BE2C (cell line): ENCODE results near the gene ZNF620.

ENCODE experiments used
- DNase-seq: peaks from one replicate; pipeline ENCODE4 v3.0.0-alpha.2; 2020
- H3K27me3 ChIP-seq: fragments of 250-450 bp; sonication (Bioruptor Pico); 2 replicates; pipeline ENCODE4 v1.5.1; 2020; ENCODE audit warnings: mild to moderate bottlenecking
- H3K36me3 ChIP-seq: fragments of 250-450 bp; sonication (Bioruptor Pico); 2 replicates; pipeline ENCODE4 v1.5.1; 2020; ENCODE audit warnings: mild to moderate bottlenecking
- H3K4me1 ChIP-seq: fragments of 250-450 bp; sonication (Bioruptor Pico); 2 replicates; pipeline ENCODE4 v1.5.1; 2020
- H3K4me3 ChIP-seq: 2 replicates; pipeline ENCODE4 v1.5.1; 2011; ENCODE audit warnings: low read depth, low read length
- H3K9me3 ChIP-seq: fragments of 250-450 bp; sonication (Bioruptor Pico); 2 replicates; pipeline ENCODE4 v1.5.1; 2020
- TF ChIP-seq, protein P1 (sequence below): IDR thresholded peaks from 2 replicates; pipeline ENCODE4 v1.5.1; 2012; ENCODE audit warnings: mild to moderate bottlenecking, low read depth, low read length

The ZNF620 gene

GRCh38 chr3:40566694-40567093, 60.9 kb downstream of the ZNF620 start:
- no peaks in the 10 kb centered on the region for H3K9me3 ChIP-seq
- H3K27me3 ChIP-seq = no peaks in the 10 kb centered on the region
- H3K36me3 ChIP-seq = no peaks in the 10 kb centered on the region
- H3K4me3 ChIP-seq = no peak overlapping the region
- no peaks in the 10 kb centered on the region for H3K4me1 ChIP-seq
- no peak for DNase-seq
- TF ChIP-seq, protein P1, sequence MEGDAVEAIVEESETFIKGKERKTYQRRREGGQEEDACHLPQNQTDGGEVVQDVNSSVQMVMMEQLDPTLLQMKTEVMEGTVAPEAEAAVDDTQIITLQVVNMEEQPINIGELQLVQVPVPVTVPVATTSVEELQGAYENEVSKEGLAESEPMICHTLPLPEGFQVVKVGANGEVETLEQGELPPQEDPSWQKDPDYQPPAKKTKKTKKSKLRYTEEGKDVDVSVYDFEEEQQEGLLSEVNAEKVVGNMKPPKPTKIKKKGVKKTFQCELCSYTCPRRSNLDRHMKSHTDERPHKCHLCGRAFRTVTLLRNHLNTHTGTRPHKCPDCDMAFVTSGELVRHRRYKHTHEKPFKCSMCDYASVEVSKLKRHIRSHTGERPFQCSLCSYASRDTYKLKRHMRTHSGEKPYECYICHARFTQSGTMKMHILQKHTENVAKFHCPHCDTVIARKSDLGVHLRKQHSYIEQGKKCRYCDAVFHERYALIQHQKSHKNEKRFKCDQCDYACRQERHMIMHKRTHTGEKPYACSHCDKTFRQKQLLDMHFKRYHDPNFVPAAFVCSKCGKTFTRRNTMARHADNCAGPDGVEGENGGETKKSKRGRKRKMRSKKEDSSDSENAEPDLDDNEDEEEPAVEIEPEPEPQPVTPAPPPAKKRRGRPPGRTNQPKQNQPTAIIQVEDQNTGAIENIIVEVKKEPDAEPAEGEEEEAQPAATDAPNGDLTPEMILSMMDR = no peak
